SU-DHL-6 (cell line): ENCODE data around the gene VARS2.

ENCODE experiments used
- CTCF ChIP-seq: fragments of 200-600 bp; sonication (generic); IDR thresholded peaks from one replicate; pipeline ENCODE4 v1.5.1; 2017; ENCODE audit warnings: antibody characterized with exemption, mild to moderate bottlenecking, low read length, moderate library complexity; ENCODE audit not compliant: insufficient read depth, poor library complexity, severe bottlenecking
- EZH2phosphoT487 ChIP-seq: fragments of 200-600 bp; sonication (generic), shearing (Covaris generic); conservative IDR thresholded peaks from 2 replicates; pipeline ENCODE4 v1.6.1; 2018; ENCODE audit warnings: mild to moderate bottlenecking, antibody characterized with exemption, low read length, moderate library complexity, mixed read lengths

GRCh38 chr6:30917041-30917440 is 3.0 kb downstream of the VARS2 start:
- TF ChIP-seq CTCF (no peak), EZH2phosphoT487 (no peak)
